OCI-LY3 (cell line): ENCODE measurements around the gene ERC2.

Source experiments
- H2AFZ ChIP-seq: fragments of 200-600, 300-600 bp; shearing (Covaris generic); 2 replicates; pipeline ENCODE4 v1.6.0; 2014; ENCODE audit warnings: antibody characterized with exemption, low read depth, low read length
- H3K27ac ChIP-seq: fragments of 200-600, 300-600 bp; sonication (generic); 2 replicates; pipeline ENCODE4 v1.5.1; 2014; ENCODE audit warnings: mild to moderate bottlenecking, low read length, moderate library complexity, mixed read lengths
- H3K27me3 ChIP-seq: fragments of 200-600, 300-600 bp; sonication (generic); 2 replicates; pipeline ENCODE4 v1.6.1; 2014; ENCODE audit warnings: low read depth, low read length, mixed read lengths
- H3K36me3 ChIP-seq: fragments of 200-600, 300-600 bp; sonication (generic); replicated peaks from 2 replicates; pipeline ENCODE3; 2014; ENCODE audit warnings: low read depth, low read length, mixed read lengths
- H3K4me1 ChIP-seq: fragments of 300-600, 200-600 bp; sonication (generic); 2 replicates; pipeline ENCODE4 v1.6.1; 2014; ENCODE audit warnings: low read length, mixed read lengths
- H3K4me2 ChIP-seq: fragments of 200-600, 300-600 bp; sonication (generic); 2 replicates; pipeline ENCODE4 v1.6.1; 2014; ENCODE audit warnings: low read length, mixed read lengths
- H3K4me3 ChIP-seq: fragments of 300-600, 200-600 bp; sonication (generic); 2 replicates; pipeline ENCODE4 v1.5.1; 2014; ENCODE audit warnings: antibody characterized with exemption, mild to moderate bottlenecking, low read length, moderate library complexity
- H3K79me2 ChIP-seq: fragments of 300-600, 200-600 bp; shearing (Covaris generic); 2 replicates; pipeline ENCODE4 v1.6.1; 2014; ENCODE audit warnings: mild to moderate bottlenecking, low read length, mixed read lengths
- H3K9ac ChIP-seq: fragments of 300-600, 200-600 bp; shearing (Covaris generic); 2 replicates; pipeline ENCODE4 v1.6.0; 2014; ENCODE audit warnings: mild to moderate bottlenecking, low read length, moderate library complexity
- H3K9me3 ChIP-seq: fragments of 200-600, 300-600 bp; shearing (Covaris generic); 2 replicates; pipeline ENCODE4 v1.6.1; 2014; ENCODE audit warnings: low read length, mixed read lengths; ENCODE audit not compliant: insufficient read depth
- H4K20me1 ChIP-seq: fragments of 200-600, 300-600 bp; sonication (generic); 2 replicates; pipeline ENCODE4 v1.6.1; 2016; ENCODE audit warnings: low read length, mixed read lengths; ENCODE audit not compliant: insufficient read depth
- CTCF ChIP-seq: fragments of 200-600, 300-600 bp; sonication (generic); IDR thresholded peaks from 2 replicates; pipeline ENCODE4 v1.5.1; 2014; ENCODE audit warnings: antibody characterized with exemption, low read length, low read depth
- EZH2phosphoT487 ChIP-seq: fragments of 200-600 bp; shearing (Covaris generic); IDR thresholded peaks from 2 replicates; pipeline ENCODE4 v1.6.1; 2018; ENCODE audit warnings: antibody characterized with exemption, mixed run types, low read depth

ERC2 gene

GRCh38 chr3:55824406-55824805 is 643.9 kb downstream of the ERC2 start:
- H3K79me2 ChIP-seq: no peaks in the 10 kb centered on the region

GRCh38 chr3:55823829-55824228 is 644.4 kb downstream of the ERC2 start:
- TF ChIP-seq EZH2phosphoT487: no peak
- no peak for TF ChIP-seq CTCF
- no peak overlapping the region for H3K9ac ChIP-seq
- H3K79me2 ChIP-seq: no peaks in the 10 kb centered on the region
- no peaks in the 10 kb centered on the region for H3K9me3 ChIP-seq
- no peak overlapping the region for H3K4me3 ChIP-seq
- H3K4me1 ChIP-seq: no peaks in the 10 kb centered on the region
- H2AFZ ChIP-seq: no peak overlapping the region
- no peak overlapping the region for H3K27ac ChIP-seq
- H3K36me3 ChIP-seq: no peaks in the 10 kb centered on the region
- H4K20me1 ChIP-seq: no peaks in the 10 kb centered on the region
- H3K4me2 ChIP-seq: no peak overlapping the region
- H3K27me3 ChIP-seq: peaks cover 21% of the 10 kb centered on the region

More at GRCh38 chr3:55824406-55824805, 643.9 kb downstream of the ERC2 start:
- no peak overlapping the region for H3K9ac ChIP-seq
- H3K36me3 ChIP-seq: no peaks in the 10 kb centered on the region
- no peak overlapping the region for H2AFZ ChIP-seq
- H3K4me1 ChIP-seq: no peaks in the 10 kb centered on the region
- H3K27ac ChIP-seq: no peak overlapping the region
- TF ChIP-seq EZH2phosphoT487 (no peak), CTCF (no peak)
- H3K4me3 ChIP-seq: no peak overlapping the region
- no peaks in the 10 kb centered on the region for H3K9me3 ChIP-seq
- no peak overlapping the region for H3K4me2 ChIP-seq
- H3K27me3 ChIP-seq: peaks cover 17% of the 10 kb centered on the region
- no peaks in the 10 kb centered on the region for H4K20me1 ChIP-seq

- Histone ChIP-seq H3K27me3 (peaks cover 21% of the 10 kb centered on the region), H3K4me1 (no peaks in the 10 kb centered on the region), H2AFZ (no peak overlapping the region), H3K9me3 (no peaks in the 10 kb centered on the region), H3K79me2 (no peaks in the 10 kb centered on the region), H3K27ac (no peak overlapping the region), H3K4me2 (no peak overlapping the region), H3K9ac (no peak overlapping the region), H3K4me3 (no peak overlapping the region), H4K20me1 (no peaks in the 10 kb centered on the region), H3K36me3 (no peaks in the 10 kb centered on the region)
- TF ChIP-seq CTCF (no peak), EZH2phosphoT487 (no peak)
These were observed 645.3 kb downstream of the ERC2 start for GRCh38 chr3:55823001-55823400.

GRCh38 chr3:55819005-55819404 is 649.3 kb downstream of the ERC2 start:
- TF ChIP-seq CTCF (no peak), EZH2phosphoT487 (no peak)
- Histone ChIP-seq H3K9ac (no peak overlapping the region), H3K27ac (no peak overlapping the region), H2AFZ (no peak overlapping the region), H3K4me2 (no peak overlapping the region), H3K4me1 (peaks cover 16% of the 10 kb centered on the region), H3K4me3 (no peak overlapping the region), H4K20me1 (no peaks in the 10 kb centered on the region), H3K9me3 (no peaks in the 10 kb centered on the region), H3K27me3 (peaks cover 24% of the 10 kb centered on the region), H3K36me3 (no peaks in the 10 kb centered on the region), H3K79me2 (no peaks in the 10 kb centered on the region)
